Epithelial cell of esophagus (primary cell): ENCODE data around the gene DNER.
A peak's percentile ranks its signal among the peaks of the same experiment; 100 is the strongest.

Experiments used
- DNase-seq: peaks from one replicate; pipeline ENCODE4 v3.0.0; 2010; ENCODE audit warnings: low read depth
- H3K4me3 ChIP-seq: 2 replicates; pipeline ENCODE4 v1.5.1; 2011; ENCODE audit warnings: mild to moderate bottlenecking, low read length, control low read depth
- CTCF ChIP-seq: IDR thresholded peaks from 2 replicates; pipeline ENCODE4 v1.5.1; 2011; ENCODE audit warnings: low read depth, mild to moderate bottlenecking, low read length, control low read depth, inconsistent platforms; ENCODE audit not compliant: insufficient read depth; ENCODE audit errors: missing control alignments

Gene DNER

GRCh38 chr2:229363185-229363814 is 351.1 kb downstream of the DNER start:
- peak; percentile 79 for DNase-seq
- no peak for TF ChIP-seq CTCF
- no peak overlapping the region for H3K4me3 ChIP-seq

- no peak for TF ChIP-seq CTCF
- no peak for DNase-seq
- no peak overlapping the region for H3K4me3 ChIP-seq
Observed at GRCh38 chr2:229350883-229351282, 363.5 kb downstream of the DNER start.

GRCh38 chr2:229350117-229350805 is 364.1 kb downstream of the DNER start:
- DNase-seq, result peak; percentile 59
- H3K4me3 ChIP-seq, result no peak overlapping the region
- TF ChIP-seq CTCF, result no peak

GRCh38 chr2:229348128-229348527 is 366.2 kb downstream of the DNER start:
- no peak overlapping the region for H3K4me3 ChIP-seq
- no peak for DNase-seq
- TF ChIP-seq CTCF, result no peak

- DNase-seq, result no peak
- H3K4me3 ChIP-seq, result no peak overlapping the region
- TF ChIP-seq CTCF, result no peak
Observed at GRCh38 chr2:229346816-229347540, 367.4 kb downstream of the DNER start.

GRCh38 chr2:229344955-229345354 is 369.4 kb downstream of the DNER start:
- no peak for TF ChIP-seq CTCF
- DNase-seq, result no peak
- H3K4me3 ChIP-seq, result no peak overlapping the region
